T follicular helper cell (primary cell): Measurements from ENCODE around the gene TRIM33.

Experiments
- DNase-seq: peaks from one replicate; pipeline ENCODE4 v3.0.0-alpha.2; 2020; ENCODE audit warnings: low read depth

Gene TRIM33

GRCh38 chr1:114350731-114351445 is 160.1 kb downstream of the TRIM33 start:
- DNase-seq: no peak

- no peak for DNase-seq
These were observed 161.0 kb downstream of the TRIM33 start for GRCh38 chr1:114349891-114350605.

- DNase-seq: no peak
These were observed 163.4 kb downstream of the TRIM33 start for GRCh38 chr1:114347431-114348209.

GRCh38 chr1:114346480-114347029 is 164.4 kb downstream of the TRIM33 start:
- peak; percentile 94 for DNase-seq

- no peak for DNase-seq
These were observed 165.0 kb downstream of the TRIM33 start for GRCh38 chr1:114345930-114346479.

- DNase-seq: no peak
These were observed 166.3 kb downstream of the TRIM33 start for GRCh38 chr1:114344656-114345055.
